ENCODE results near the gene BRDT.

The BRDT gene

GRCh38 chr1:92038695-92039346, 89.6 kb downstream of the BRDT start:
- TF ChIP-seq, protein P1, sequence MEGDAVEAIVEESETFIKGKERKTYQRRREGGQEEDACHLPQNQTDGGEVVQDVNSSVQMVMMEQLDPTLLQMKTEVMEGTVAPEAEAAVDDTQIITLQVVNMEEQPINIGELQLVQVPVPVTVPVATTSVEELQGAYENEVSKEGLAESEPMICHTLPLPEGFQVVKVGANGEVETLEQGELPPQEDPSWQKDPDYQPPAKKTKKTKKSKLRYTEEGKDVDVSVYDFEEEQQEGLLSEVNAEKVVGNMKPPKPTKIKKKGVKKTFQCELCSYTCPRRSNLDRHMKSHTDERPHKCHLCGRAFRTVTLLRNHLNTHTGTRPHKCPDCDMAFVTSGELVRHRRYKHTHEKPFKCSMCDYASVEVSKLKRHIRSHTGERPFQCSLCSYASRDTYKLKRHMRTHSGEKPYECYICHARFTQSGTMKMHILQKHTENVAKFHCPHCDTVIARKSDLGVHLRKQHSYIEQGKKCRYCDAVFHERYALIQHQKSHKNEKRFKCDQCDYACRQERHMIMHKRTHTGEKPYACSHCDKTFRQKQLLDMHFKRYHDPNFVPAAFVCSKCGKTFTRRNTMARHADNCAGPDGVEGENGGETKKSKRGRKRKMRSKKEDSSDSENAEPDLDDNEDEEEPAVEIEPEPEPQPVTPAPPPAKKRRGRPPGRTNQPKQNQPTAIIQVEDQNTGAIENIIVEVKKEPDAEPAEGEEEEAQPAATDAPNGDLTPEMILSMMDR (IDR thresholded peaks at IDR 0.05; ENCODE audit: insufficient read depth, missing control alignments) = no peak
- no peak for FAIRE-seq

DNA sequence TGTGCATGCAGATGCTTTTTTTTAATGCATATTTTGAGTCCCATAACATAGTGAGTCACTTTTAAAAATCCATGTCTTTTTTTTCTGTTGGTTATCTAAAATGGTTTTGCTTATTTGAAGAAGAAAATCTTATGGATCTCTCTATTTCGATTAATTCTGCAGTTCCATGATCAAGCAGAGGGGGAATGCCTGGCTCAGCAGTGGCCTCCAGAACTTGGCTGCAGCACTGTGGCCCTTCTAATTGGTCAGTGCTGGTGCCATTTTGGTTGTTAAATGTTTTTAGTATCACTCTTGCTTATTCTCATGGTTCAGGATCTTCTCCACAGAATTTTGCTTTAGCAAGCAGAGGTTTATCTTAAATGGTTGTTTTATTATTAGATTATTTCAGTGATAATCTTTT, 91.8 kb downstream of the BRDT start:
- TF ChIP-seq, protein P1 (IDR thresholded peaks at IDR 0.05; ENCODE audit: insufficient read depth, missing control alignments) = no peak
- no peak for FAIRE-seq
- no peak for DNase-seq (ENCODE audit: insufficient read length, low spot score)

More at GRCh38 chr1:92038695-92039346, 89.6 kb downstream of the BRDT start:
- DNase-seq (ENCODE audit: insufficient read length, low spot score) = no peak

GRCh38 chr1:92043621-92044020, 94.4 kb downstream of the BRDT start:
- no peak for FAIRE-seq
- DNase-seq (ENCODE audit: insufficient read length, low spot score) = no peak
- TF ChIP-seq, protein P1 (IDR thresholded peaks at IDR 0.05; ENCODE audit: insufficient read depth, missing control alignments) = no peak

GRCh38 chr1:92045766-92046495, 96.7 kb downstream of the BRDT start:
- peak; percentile 11 for FAIRE-seq

GRCh38 chr1:92051948-92052347, 102.7 kb downstream of the BRDT start:
- FAIRE-seq (no peak), DNase-seq (ENCODE audit: insufficient read length, low spot score) (no peak)
- TF ChIP-seq, protein P1 (IDR thresholded peaks at IDR 0.05; ENCODE audit: insufficient read depth, missing control alignments) = no peak

More at GRCh38 chr1:92045766-92046495, 96.7 kb downstream of the BRDT start:
- TF ChIP-seq, protein P1 (IDR thresholded peaks at IDR 0.05; ENCODE audit: insufficient read depth, missing control alignments) = no peak
- no peak for DNase-seq (ENCODE audit: insufficient read length, low spot score)
